ENCODE data around the gene TMEFF1. TPM values are rescaled to one million over a fixed set of nuclear protein-coding genes. Genes with fewer than 3 reads are reported as not detected.

The TMEFF1 gene
- total and polyA plus RNA-seq, 8 donors, result 0.09 to 0.32 (median 0.22) TPM; not detected in 4

DNA sequence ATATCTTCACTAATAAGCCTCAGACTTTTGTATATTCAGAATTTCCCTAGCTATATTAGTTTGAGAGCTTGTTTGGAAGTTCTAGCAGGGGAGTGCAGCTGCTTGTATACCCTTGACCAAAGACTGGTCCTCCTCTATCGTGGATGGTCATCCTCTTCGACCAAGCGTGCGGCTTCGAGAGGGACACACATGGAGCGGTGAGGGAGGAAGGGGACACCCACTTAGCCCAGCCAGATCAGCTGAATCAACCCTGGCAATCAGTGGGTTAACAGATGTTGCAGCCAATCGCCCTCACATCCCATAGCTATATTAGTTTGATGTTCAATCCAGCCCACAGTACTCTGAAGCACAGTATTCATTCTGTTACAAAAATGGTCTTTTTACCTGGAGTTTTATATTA lies 108.1 kb downstream of the TMEFF1 start:
- no peak for ATAC-seq
- no peak for DNase-seq

GRCh38 chr9:100581661-100582060 lies 108.7 kb downstream of the TMEFF1 start:
- FAIRE-seq, result no peak
- 79 to 81% methylated on average over 4 of the region's 4 CpGs for WGBS, 2 donors

More for the DNA sequence above, 108.1 kb downstream of the TMEFF1 start:
- TF ChIP-seq CTCF (IDR thresholded peaks at IDR 0.05), result no peak
- Histone ChIP-seq H3K4me3 (no peak overlapping the region), H3K27ac (no peak overlapping the region), H3K36me3 (no peaks in the 10 kb centered on the region), H3K27me3 (no peaks in the 10 kb centered on the region), H3K4me1 (no peaks in the 10 kb centered on the region), H3K9me3 (no peaks in the 10 kb centered on the region)
- 82 to 88% methylated on average over 7 of the region's 7 CpGs for WGBS, 2 donors
- intact Hi-C loops (cut with DNase I), result no loop called here
- no peak for FAIRE-seq

GRCh38 chr9:100583014-100583802 lies 110.3 kb downstream of the TMEFF1 start:
- no peak for ATAC-seq
- WGBS, 2 donors, result 77 to 91% methylated on average over 5 of the region's 5 CpGs
- Histone ChIP-seq H3K4me3 (no peak overlapping the region), H3K27ac (no peak overlapping the region), H3K9me3 (no peaks in the 10 kb centered on the region), H3K27me3 (no peaks in the 10 kb centered on the region), H3K4me1 (no peaks in the 10 kb centered on the region), H3K36me3 (no peaks in the 10 kb centered on the region)
- no peak for FAIRE-seq
- TF ChIP-seq CTCF (IDR thresholded peaks at IDR 0.05), result no peak
- intact Hi-C loops (cut with DNase I), result no loop called here
- no peak for DNase-seq

More at GRCh38 chr9:100581661-100582060, 108.7 kb downstream of the TMEFF1 start:
- no peak for DNase-seq
- Histone ChIP-seq H3K9me3 (no peaks in the 10 kb centered on the region), H3K4me3 (no peak overlapping the region), H3K4me1 (no peaks in the 10 kb centered on the region), H3K36me3 (no peaks in the 10 kb centered on the region), H3K27me3 (no peaks in the 10 kb centered on the region), H3K27ac (no peak overlapping the region)
- no peak for TF ChIP-seq CTCF (IDR thresholded peaks at IDR 0.05)
- no peak for ATAC-seq
- intact Hi-C loops (cut with DNase I), result no loop called here

GRCh38 chr9:100584951-100585350 lies 112.0 kb downstream of the TMEFF1 start:
- TF ChIP-seq CTCF (IDR thresholded peaks at IDR 0.05), result no peak
- Histone ChIP-seq H3K36me3 (no peaks in the 10 kb centered on the region), H3K4me3 (no peak overlapping the region), H3K27ac (no peak overlapping the region), H3K9me3 (no peaks in the 10 kb centered on the region), H3K27me3 (no peaks in the 10 kb centered on the region), H3K4me1 (no peaks in the 10 kb centered on the region)
- FAIRE-seq (no peak), ATAC-seq (no peak), DNase-seq (no peak)
- intact Hi-C loops (cut with DNase I), result no loop called here
- WGBS, 2 donors, result 88 to 89% methylated on average over 4 of the region's 4 CpGs

GRCh38 chr9:100586093-100586492 lies 113.1 kb downstream of the TMEFF1 start:
- ATAC-seq, result no peak
- no peaks in the 10 kb centered on the region for H3K27me3 ChIP-seq
- WGBS, 2 donors, result 84 to 93% methylated on average over 7 of the region's 7 CpGs

More at GRCh38 chr9:100586093-100586492, 113.1 kb downstream of the TMEFF1 start:
- FAIRE-seq (no peak), DNase-seq (no peak)
- Histone ChIP-seq H3K27ac (no peak overlapping the region), H3K4me3 (no peak overlapping the region), H3K4me1 (no peaks in the 10 kb centered on the region), H3K36me3 (no peaks in the 10 kb centered on the region), H3K9me3 (no peaks in the 10 kb centered on the region)
- TF ChIP-seq CTCF (IDR thresholded peaks at IDR 0.05), result no peak
- intact Hi-C loops (cut with DNase I), result no loop called here
